GM23248 (cell line): ENCODE results near the gene ALDOB. TPM values are rescaled to one million over a fixed set of nuclear protein-coding genes. Genes with fewer than 3 reads are reported as not detected.
A peak's percentile ranks its signal among the peaks of the same experiment; 100 is the strongest.
"Not testable (repeated sequence)": the region's sequence is repeated elsewhere in the genome, so short reads cannot be mapped to it uniquely, and the experiment has no call there.

Experiments
- DNase-seq: peaks from one replicate; pipeline ENCODE4 v3.0.0-alpha.2; 2015
- H2AFZ ChIP-seq: fragments of 200-600 bp; sonication (generic); 2 replicates; pipeline ENCODE4 v1.6.1; 2016; ENCODE audit warnings: antibody characterized with exemption
- H3F3A ChIP-seq: fragments of 200-600 bp; sonication (generic); 2 replicates; pipeline ENCODE4 v1.6.1; 2016; ENCODE audit warnings: mild to moderate bottlenecking, antibody characterized with exemption, mixed run types; ENCODE audit not compliant: insufficient read depth
- H3K27ac ChIP-seq: fragments of 200-600 bp; sonication (generic); 2 replicates; pipeline ENCODE4 v1.5.1; 2016; ENCODE audit warnings: mild to moderate bottlenecking
- H3K27me3 ChIP-seq: fragments of 200-600 bp; sonication (generic); replicated peaks from 2 replicates; pipeline ENCODE4 v1.6.1; 2016; ENCODE audit warnings: mild to moderate bottlenecking; ENCODE audit not compliant: insufficient read depth
- H3K36me3 ChIP-seq: fragments of 200-600 bp; sonication (generic); 2 replicates; pipeline ENCODE4 v1.6.1; 2016; ENCODE audit warnings: low read depth, mild to moderate bottlenecking
- H3K4me1 ChIP-seq: fragments of 200-600 bp; sonication (generic); 2 replicates; pipeline ENCODE4 v1.6.1; 2016; ENCODE audit warnings: mild to moderate bottlenecking; ENCODE audit not compliant: insufficient read depth
- H3K4me2 ChIP-seq: fragments of 200-600 bp; sonication (generic); one replicate; pipeline ENCODE4 v1.6.1; 2016; ENCODE audit warnings: mild to moderate bottlenecking; ENCODE audit not compliant: unreplicated experiment
- H3K4me3 ChIP-seq: fragments of 200-600 bp; sonication (generic); 2 replicates; pipeline ENCODE4 v1.5.1; 2016; ENCODE audit warnings: mild to moderate bottlenecking
- H3K79me2 ChIP-seq: fragments of 200-600 bp; sonication (generic); 2 replicates; pipeline ENCODE4 v1.6.1; 2016; ENCODE audit warnings: mild to moderate bottlenecking; ENCODE audit not compliant: insufficient read depth
- H3K9ac ChIP-seq: fragments of 200-600 bp; sonication (generic); 2 replicates; pipeline ENCODE4 v1.6.1; 2016; ENCODE audit warnings: mild to moderate bottlenecking
- H3K9me2 ChIP-seq: fragments of 200-600 bp; sonication (generic); 2 replicates; pipeline ENCODE4 v1.6.1; 2016; ENCODE audit warnings: mixed run types, mild to moderate bottlenecking, moderate library complexity; ENCODE audit not compliant: insufficient read depth
- H3K9me3 ChIP-seq: fragments of 200-600 bp; sonication (generic); one replicate; pipeline ENCODE4 v1.6.1; 2017; ENCODE audit warnings: low read depth
- H4K20me1 ChIP-seq: fragments of 200-600 bp; sonication (generic); 2 replicates; pipeline ENCODE4 v1.6.0; 2016; ENCODE audit not compliant: insufficient read depth
- EZH2 ChIP-seq: fragments of 200-600 bp; sonication (generic); IDR thresholded peaks from 2 replicates; pipeline ENCODE4 v1.6.1; 2018; ENCODE audit warnings: antibody characterized with exemption, mild to moderate bottlenecking; ENCODE audit not compliant: insufficient read depth, poor library complexity, severe bottlenecking
- EZH2phosphoT487 ChIP-seq: fragments of 200-600 bp; sonication (generic); IDR thresholded peaks from 2 replicates; pipeline ENCODE4 v1.6.1; 2018; ENCODE audit warnings: antibody characterized with exemption, moderate library complexity, mild to moderate bottlenecking, low read depth; ENCODE audit not compliant: insufficient read depth
- WGBS, 2 experiments: methylation state at CpG; one replicate each; pipeline ENCODE4 v1.1.6; 2015 to 2017; ENCODE audit warnings: low lambda C conversion rate in 2 of 2, low coverage in 1 of 2; ENCODE audit errors: missing lambda C conversion rate in 2 of 2; 5-methylcytosine and 5-hydroxymethylcytosine counted together
- in situ Hi-C: fragments of 300-500 bp; cut with MboI; formaldehyde crosslinking; loops from 2 replicates; pipeline ENCODE4 v1.15.0; 2020
- polyA plus RNA-seq: library from polyadenylated mRNA; unstranded; fragments of >200 nt; fragmentation: Nextera tagmentation; extraction: Ambion mirVana; gene quantifications from 2 replicates; pipeline ENCODE4 v1.2.1, GENCODE V29; 2016
- total RNA-seq: library from RNA; depleted of rRNA; stranded (reverse); fragments of >200 nt; shearing (Covaris generic); gene quantifications from 2 replicates; pipeline ENCODE4 v1.2.3, GENCODE V29; 2014

Gene ALDOB
- total and polyA plus RNA-seq, 2 experiments from 2014 or later: 0.08 TPM; not detected in 1

GRCh38 chr9:101388507-101388993 is 47.0 kb downstream of the ALDOB start:
- H2AFZ ChIP-seq: no peak overlapping the region
- H3K4me3 ChIP-seq: no peak overlapping the region
- WGBS, 2 experiments: 91 to 94% methylated on average over 2 of the region's 2 CpGs
- H3K79me2 ChIP-seq: peaks cover 30% of the 10 kb centered on the region
- H3K27ac ChIP-seq: no peak overlapping the region
- no peaks in the 10 kb centered on the region for H3K9me2 ChIP-seq
- peak; percentile 30 for DNase-seq
- peaks cover 1% of the 10 kb centered on the region; the same call in 1 of the 2 replicates for H3K4me1 ChIP-seq
- H3F3A ChIP-seq: peaks cover 10% of the 10 kb centered on the region; the same call in 1 of the 2 replicates
- in situ Hi-C loops: no loop called here
- no peak overlapping the region for H3K9ac ChIP-seq
- TF ChIP-seq EZH2phosphoT487 (no peak), EZH2 (no peak)
- H3K36me3 ChIP-seq: peaks cover 12% of the 10 kb centered on the region
- peaks cover 9% of the 10 kb centered on the region; the same call in 1 of the 2 replicates for H4K20me1 ChIP-seq
- no peaks in the 10 kb centered on the region for H3K9me3 ChIP-seq
- H3K4me2 ChIP-seq: no peak overlapping the region
- no peaks in the 10 kb centered on the region for H3K27me3 ChIP-seq

GRCh38 chr9:101387871-101388506 is 47.6 kb downstream of the ALDOB start:
- no peak overlapping the region for H3K4me2 ChIP-seq
- peaks cover 12% of the 10 kb centered on the region for H3K36me3 ChIP-seq
- no peak overlapping the region for H3K27ac ChIP-seq
- 77 to 79% methylated on average over 6 of the region's 6 CpGs for WGBS, 2 experiments
- H3K79me2 ChIP-seq: peaks cover 24% of the 10 kb centered on the region
- in situ Hi-C loops: no loop called here
- no peak overlapping the region for H3K9ac ChIP-seq
- peaks cover 7% of the 10 kb centered on the region; the same call in 1 of the 2 replicates for H4K20me1 ChIP-seq
- peaks cover 6% of the 10 kb centered on the region; the same call in 1 of the 2 replicates for H3K4me1 ChIP-seq
- no peak overlapping the region for H3K4me3 ChIP-seq
- no peaks in the 10 kb centered on the region for H3K9me3 ChIP-seq
- peaks cover 10% of the 10 kb centered on the region; the same call in 1 of the 2 replicates for H3F3A ChIP-seq
- no peak overlapping the region for H2AFZ ChIP-seq
- H3K27me3 ChIP-seq: no peaks in the 10 kb centered on the region
- H3K9me2 ChIP-seq: no peaks in the 10 kb centered on the region
- TF ChIP-seq EZH2phosphoT487: no peak
- no peak for TF ChIP-seq EZH2
- peak; percentile 75 for DNase-seq

- DNase-seq, H3K9me2 ChIP-seq, H3K4me3 ChIP-seq, H3K36me3 ChIP-seq, H3K27ac ChIP-seq, H3K9ac ChIP-seq, H3K4me2 ChIP-seq, H2AFZ ChIP-seq, H4K20me1 ChIP-seq, H3K9me3 ChIP-seq, H3K4me1 ChIP-seq, in situ Hi-C loops, H3F3A ChIP-seq, H3K79me2 ChIP-seq, H3K27me3 ChIP-seq: not testable (repeated sequence)
- WGBS, 2 experiments: 94 to 96% methylated on average over 11 of the region's 11 CpGs
Observed at GRCh38 chr9:101384873-101385536, 50.6 kb downstream of the ALDOB start, which contains the start of gene BAAT. Gene BAAT, minus strand, starts transcription at chr9:101385006. Its CDS starts 13,602 bp downstream, at chr9:101371404.

- Histone ChIP-seq H3F3A (peaks cover 6% of the 10 kb centered on the region; the same call in 1 of the 2 replicates), H2AFZ (no peak overlapping the region), H3K9me2 (no peaks in the 10 kb centered on the region), H3K4me3 (no peak overlapping the region), H3K9me3 (no peaks in the 10 kb centered on the region), H3K9ac (no peak overlapping the region), H3K79me2 (no peaks in the 10 kb centered on the region), H4K20me1 (no peaks in the 10 kb centered on the region), H3K4me1 (peaks cover 6% of the 10 kb centered on the region; the same call in 1 of the 2 replicates), H3K27me3 (no peaks in the 10 kb centered on the region), H3K27ac (no peak overlapping the region), H3K4me2 (peak overlapping the region; percentile 1), H3K36me3 (no peaks in the 10 kb centered on the region)
- 85 to 91% methylated on average over 2 of the region's 2 CpGs for WGBS, 2 experiments
- TF ChIP-seq EZH2phosphoT487: no peak
- TF ChIP-seq EZH2: no peak
- DNase-seq: peak; percentile 23
- in situ Hi-C loops: no loop called here
Observed at GRCh38 chr9:101383361-101383760, 52.2 kb downstream of the ALDOB start.
